Measurements from ENCODE around the gene HDAC2.

- no peak for TF ChIP-seq EZH2phosphoT487 (IDR thresholded peaks at IDR 0.05; ENCODE audit: borderline replicate concordance, low read length)
- TF ChIP-seq, protein P1, sequence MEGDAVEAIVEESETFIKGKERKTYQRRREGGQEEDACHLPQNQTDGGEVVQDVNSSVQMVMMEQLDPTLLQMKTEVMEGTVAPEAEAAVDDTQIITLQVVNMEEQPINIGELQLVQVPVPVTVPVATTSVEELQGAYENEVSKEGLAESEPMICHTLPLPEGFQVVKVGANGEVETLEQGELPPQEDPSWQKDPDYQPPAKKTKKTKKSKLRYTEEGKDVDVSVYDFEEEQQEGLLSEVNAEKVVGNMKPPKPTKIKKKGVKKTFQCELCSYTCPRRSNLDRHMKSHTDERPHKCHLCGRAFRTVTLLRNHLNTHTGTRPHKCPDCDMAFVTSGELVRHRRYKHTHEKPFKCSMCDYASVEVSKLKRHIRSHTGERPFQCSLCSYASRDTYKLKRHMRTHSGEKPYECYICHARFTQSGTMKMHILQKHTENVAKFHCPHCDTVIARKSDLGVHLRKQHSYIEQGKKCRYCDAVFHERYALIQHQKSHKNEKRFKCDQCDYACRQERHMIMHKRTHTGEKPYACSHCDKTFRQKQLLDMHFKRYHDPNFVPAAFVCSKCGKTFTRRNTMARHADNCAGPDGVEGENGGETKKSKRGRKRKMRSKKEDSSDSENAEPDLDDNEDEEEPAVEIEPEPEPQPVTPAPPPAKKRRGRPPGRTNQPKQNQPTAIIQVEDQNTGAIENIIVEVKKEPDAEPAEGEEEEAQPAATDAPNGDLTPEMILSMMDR (IDR thresholded peaks at IDR 0.05; ENCODE audit: low read depth, low read length, poor library complexity, severe bottlenecking) = peak; percentile 55
Observed at GRCh38 chr6:113909224-113909856, 61.6 kb downstream of the HDAC2 start.
